GM19193 (cell line): ENCODE data around the gene CATSPERB.

ENCODE experiments used
- POLR2A ChIP-seq: IDR thresholded peaks from 4 replicates; pipeline ENCODE4 v1.6.1; 2011; ENCODE audit not compliant: insufficient read depth, insufficient read length; ENCODE audit errors: extremely low read depth

Gene CATSPERB

DNA sequence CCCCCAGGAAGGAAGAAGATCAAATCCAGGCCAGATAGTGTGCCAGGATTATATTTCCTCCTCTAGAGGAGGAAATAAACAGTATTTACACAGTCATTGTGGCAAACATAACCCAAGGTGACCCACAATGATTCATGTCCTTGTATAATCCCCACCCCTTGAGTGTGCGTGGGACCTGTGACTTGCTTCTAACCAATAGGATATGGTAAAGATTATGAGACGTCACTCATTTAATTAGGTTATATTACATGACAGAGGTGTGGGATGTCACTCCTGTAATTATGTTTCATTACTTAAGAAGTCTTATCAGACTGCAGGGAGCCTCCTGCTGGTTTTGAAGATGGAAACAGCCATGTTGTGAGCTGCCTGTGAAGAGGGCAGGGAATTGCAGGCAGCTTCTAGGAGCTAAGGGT is 12.2 kb upstream of the CATSPERB start:
- no peak for TF ChIP-seq POLR2A

DNA sequence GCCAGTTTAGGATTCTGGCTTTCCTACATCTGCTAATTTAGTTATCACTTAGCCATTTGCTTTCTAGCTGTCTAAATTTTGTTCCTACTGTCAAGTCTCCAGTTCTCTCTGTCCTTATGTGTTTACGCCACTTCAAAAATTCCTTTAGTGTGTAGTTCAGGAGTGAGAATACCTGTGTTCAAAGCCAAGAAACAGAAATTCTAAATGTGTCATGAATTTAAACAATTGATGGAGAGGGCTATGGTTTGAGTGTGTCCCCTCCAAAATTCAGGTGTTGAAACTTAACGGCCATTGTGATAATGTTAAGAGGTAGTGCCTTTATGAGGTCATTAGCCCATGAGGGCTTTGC is 11.4 kb upstream of the CATSPERB start:
- no peak for TF ChIP-seq POLR2A

DNA sequence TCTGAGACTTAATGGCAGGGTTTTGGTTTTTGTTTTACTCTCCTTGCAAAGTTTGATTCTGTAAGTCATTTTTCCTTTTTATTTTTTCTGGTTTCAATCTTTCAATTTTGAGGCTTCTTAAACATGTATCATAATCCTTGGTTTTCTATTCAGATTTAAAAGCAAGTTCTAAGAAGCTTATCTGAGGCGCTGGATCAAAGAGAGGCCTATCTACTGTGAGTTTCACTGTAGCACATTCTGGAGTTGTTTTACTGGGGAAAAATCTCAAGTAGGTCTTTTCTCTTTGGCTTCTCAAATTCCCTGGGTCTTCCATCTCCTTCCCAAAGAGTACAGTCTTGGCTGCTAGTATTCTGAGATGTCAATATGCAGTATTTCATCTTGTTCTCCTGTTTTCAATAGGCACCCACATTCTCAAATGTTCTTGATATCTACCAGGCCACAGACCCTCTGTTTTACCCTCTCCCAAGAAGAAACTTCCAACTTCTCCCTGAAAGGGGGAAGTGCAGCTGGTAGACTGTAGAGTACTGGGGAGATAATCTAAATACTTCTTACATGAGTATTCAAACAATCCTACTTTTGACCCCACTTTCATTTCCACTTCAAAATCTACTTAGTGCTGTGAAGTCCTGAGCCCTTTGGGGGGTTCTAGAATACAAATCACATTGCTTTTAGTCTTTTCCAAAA is 10.9 kb upstream of the CATSPERB start:
- no peak for TF ChIP-seq POLR2A

DNA sequence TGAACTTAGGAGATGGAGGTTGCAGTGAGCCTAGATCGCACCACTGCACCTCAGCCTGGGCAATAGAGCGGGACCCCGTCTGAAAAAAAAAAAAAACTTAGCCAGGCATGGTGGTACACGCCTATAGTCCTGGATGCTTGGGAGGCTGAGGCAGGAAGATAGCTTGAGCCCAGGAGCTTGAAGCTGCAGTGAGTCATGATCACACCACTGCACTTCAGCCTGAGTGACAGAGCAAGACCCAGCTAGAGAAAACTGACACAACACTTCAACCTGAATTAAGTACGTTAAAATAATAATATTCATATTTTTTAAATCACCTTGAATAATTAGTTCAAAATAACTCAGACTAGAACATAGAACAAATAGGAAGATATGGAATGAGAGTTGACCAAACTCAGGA is 5.7 kb upstream of the CATSPERB start:
- no peak for TF ChIP-seq POLR2A

DNA sequence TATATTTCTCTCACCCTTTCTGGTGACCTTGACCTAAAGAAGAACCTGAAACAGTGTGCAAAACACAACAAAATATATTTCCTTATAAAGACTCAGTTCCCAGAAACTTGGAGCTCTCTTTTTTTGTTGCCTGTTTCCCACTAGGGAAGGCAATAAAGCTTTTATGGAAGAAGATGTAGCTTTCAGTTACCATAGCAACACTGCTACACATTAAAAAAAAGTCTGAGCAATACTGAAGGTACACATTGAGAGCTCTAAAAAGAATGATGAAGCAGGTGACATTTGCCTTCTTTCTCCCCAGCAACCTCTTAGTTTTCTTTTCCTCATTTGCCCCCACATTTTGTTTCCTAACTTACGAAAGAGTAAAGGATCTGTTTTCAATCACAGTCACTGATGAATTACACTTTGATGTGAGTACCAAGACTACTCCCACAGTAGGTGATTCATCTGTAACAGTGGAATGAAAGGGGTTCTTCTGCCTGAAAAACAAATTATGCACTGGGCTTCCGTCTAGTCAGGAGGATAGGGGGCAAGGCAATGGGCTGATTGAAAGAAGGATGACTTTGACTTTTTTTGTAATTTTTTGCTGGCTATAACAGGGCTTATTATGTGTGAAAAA is 1.1 kb upstream of the CATSPERB start:
- TF ChIP-seq POLR2A: no peak

DNA sequence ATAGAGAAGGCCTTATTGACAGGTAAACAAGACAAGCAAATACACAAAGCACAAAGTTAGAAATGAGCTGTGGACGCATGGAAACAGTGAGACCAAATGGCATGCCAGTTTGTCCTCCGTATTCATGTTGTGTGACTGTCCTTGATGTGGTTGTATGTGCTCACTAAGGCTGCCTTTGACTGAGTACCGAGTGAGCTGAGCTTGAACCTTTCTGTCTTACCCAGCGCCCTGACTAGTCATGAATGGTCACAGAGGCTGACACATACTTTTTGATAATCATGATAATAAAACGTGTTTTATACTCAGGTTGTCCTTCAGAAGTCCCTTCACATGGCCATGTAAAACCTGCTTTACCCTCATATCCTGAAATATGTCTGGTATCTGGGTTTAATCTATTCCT is 553 bp upstream of the CATSPERB start:
- no peak for TF ChIP-seq POLR2A

DNA sequence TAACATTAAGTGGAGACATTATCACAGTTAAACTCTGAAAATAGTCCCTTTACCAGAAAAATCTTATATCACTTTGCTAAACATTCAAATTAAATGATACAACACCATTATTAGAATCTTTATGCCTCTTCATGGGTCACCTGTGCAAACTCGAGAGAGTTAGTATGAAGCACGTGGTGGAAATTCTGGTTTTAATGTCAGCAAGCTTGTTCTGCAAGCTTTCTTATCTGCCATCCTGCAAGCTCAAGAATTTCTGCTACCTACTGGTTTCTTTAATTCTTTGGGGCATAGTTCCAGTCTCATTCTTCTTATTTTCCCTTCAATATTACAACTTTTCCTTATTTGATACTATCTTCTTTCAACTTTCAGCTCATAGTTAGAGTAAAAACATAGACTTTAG is 868 bp downstream of the CATSPERB start:
- TF ChIP-seq POLR2A: no peak

DNA sequence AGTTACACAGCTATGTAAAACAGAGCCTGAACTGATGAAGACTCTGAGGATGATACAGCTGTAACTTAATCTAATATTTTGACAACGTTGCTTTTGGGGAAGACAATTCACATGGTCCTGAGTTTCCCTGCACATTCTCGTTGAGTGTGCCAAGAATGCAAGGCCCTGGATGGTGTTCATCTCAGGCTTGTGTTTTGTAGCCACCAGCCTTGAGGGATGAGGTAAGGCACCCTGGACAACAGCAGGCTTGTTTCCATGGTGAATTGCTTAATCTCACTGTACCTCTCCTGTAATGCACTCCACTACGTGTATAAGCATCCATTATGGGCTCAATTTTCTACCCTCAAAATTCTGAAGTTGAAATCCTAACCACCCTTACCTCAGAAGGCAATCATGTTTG is 2.1 kb downstream of the CATSPERB start:
- TF ChIP-seq POLR2A: no peak

DNA sequence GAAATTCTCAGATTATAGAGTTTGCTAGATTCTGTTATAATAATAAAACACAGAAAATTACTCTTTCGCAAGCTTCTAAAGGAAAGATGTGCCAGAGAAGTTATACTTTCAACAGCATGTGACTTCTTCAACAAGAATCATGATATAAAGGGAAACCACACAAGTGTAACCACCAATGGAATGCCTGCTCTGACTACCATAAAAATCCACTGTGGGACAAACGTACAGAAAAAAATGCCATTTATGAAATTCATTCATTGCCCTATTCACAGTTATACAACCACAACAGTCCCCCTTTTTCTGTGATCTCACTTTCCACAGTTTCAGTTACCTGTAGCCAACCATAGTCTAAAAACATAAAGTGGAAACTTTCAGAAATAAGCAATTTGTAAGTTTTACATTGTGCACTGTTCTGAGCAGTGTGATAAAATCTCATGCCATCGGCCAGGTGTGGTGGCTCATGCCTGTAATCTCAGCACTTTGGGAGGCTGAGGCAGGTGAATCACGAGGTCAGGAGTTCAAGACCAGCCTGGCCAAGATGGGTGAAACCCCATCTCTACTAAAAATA is 3.2 kb downstream of the CATSPERB start:
- TF ChIP-seq POLR2A: no peak

DNA sequence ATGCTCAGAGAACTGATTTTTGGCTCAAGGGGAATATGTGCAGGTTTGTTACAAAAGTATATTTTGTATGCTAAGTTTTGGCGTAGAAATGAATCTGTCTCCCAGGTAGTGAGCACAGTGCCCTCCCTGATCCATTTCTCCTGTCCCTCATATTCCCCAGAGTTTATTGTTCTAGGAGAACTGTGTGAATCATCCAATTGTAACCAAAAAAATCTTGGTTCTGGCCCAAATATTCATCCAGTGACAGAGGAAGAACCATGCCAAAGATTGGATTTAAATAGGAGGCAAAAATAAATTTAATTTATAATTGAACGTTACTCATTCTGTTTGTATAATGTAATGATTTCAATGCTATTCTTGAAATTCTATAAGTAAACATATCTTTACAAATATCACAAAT is 4.8 kb downstream of the CATSPERB start:
- no peak for TF ChIP-seq POLR2A

DNA sequence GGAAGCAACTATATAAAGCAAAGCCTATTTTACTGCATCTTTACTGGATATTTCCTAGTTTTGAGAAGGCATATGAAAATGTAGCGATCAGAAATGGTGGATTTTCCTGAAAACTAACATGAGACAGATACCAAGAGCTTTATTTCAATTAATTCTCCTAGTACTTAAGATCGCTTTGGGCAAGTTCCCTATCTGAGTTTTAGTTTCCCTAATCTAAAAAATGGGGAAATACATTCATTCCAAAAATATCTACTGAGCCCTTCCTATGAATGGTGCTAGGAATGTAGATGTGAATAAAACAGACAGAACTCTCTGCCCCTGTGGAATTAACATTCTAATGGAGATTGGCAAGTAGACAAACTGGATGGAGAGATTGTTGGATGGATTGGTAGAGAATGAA is 8.4 kb downstream of the CATSPERB start:
- no peak for TF ChIP-seq POLR2A

DNA sequence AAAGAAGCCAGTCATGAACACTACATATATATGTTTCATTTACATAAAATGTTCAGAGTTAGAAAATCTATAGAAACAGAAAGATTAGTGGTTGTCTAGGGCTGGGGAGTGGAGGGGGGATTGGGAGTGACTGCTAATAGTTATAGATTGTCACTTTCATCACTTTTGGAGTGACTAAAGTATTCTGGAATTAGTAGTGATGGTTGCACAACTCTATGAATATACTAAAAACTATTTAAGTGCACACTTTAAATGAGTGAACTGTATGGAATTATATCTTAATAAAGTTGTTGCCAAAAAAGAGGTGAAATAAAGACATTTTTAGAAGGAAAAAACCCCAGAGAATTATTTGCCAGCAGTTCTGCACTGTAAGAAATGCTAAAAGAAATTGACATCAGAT is 9.5 kb downstream of the CATSPERB start:
- no peak for TF ChIP-seq POLR2A

DNA sequence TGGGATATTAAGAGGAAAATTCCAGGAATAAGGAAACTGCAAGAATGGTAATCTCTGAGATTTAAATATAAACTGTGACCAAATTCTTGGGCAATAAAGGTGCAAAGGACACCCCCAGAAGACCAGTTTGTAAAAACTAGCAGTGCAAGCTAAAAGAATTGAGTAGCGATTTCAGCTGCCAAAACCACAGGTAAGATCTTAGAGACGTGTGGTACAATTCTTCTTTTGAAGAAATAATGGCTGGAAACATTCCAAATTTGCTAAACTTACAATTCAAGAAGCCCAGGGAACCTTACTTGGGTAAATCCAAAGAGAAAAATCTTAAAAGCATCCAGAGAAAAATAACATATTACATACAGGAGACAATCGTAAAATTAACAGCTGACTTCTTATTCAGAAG is 12.0 kb downstream of the CATSPERB start:
- TF ChIP-seq POLR2A: no peak

DNA sequence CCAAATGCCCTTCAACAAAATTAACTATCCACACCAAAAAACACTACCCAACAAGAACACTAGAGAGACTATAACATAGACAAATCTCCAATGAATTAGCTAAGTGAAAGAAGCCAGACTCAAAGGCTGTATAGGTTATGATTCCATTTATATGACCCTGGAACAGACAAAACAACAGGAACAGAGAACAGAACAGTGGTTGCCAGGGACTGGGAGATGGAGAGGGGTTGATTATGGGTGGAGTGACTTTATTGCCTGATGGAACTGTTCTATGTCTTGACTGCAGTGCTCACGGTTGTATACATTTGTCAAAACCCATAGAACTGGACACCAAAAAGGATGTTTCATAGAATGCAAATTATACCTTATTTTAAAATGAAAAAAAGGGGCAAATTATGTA is 14.9 kb downstream of the CATSPERB start:
- TF ChIP-seq POLR2A: no peak

DNA sequence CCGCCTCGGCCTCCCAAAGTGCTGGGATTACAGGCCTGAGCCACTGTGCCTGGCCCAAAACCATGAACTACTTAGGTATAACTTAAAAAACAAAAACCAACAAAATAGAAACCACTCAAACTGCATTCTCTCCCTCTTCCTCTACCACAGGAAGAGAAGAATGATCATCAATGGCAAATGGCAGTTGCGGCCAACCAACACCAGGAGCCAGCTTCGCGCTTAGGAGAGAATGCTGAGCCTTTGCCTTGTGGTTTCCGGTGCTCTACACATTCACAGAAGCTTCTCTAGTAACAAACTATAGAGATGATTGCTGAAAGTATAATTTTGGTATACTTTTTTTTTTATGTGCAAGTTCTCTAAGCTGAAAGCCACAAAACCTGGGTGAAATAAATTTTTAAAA is 17.1 kb downstream of the CATSPERB start:
- no peak for TF ChIP-seq POLR2A

DNA sequence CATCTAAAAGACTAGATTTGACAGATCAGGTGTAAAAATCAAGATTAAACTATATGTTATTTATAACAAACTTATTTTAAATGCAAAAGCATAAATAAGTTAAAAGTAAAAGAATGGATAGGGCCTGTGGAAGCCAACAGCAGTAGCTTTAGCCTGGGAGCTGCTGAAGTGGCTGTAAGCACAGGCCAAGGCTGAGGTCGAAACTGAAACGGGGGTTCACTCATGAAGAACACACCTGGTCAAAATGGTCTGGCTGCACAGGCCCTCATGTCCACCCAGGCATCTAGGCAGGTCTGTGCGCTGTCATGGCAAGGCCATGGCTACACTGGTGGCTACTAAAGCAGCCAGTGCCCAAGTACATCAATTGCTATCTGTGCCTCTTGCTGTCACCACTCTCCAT is 23.1 kb downstream of the CATSPERB start:
- TF ChIP-seq POLR2A: no peak
